CD4-positive, alpha-beta T cell treated with Interferon gamma for 1 hour (primary cell): Measurements from ENCODE around the gene PGAP6.
"Not testable (repeated sequence)": the region's sequence is repeated elsewhere in the genome, so short reads cannot be mapped to it uniquely, and the experiment has no call there.

Experiments used
- DNase-seq: peaks from one replicate; pipeline ENCODE4 v3.0.0-alpha.2; 2020

PGAP6 gene

GRCh38 chr16:381789-382717, at the start of gene PGAP6:
Gene PGAP6 (minus strand): TSS chr16:381978. CDS start chr16:381821, 157 bp downstream.
- DNase-seq = peak; percentile 59

- DNase-seq = no peak
Measured at GRCh38 chr16:430904-431303, 49.1 kb upstream of the PGAP6 start.

DNA sequence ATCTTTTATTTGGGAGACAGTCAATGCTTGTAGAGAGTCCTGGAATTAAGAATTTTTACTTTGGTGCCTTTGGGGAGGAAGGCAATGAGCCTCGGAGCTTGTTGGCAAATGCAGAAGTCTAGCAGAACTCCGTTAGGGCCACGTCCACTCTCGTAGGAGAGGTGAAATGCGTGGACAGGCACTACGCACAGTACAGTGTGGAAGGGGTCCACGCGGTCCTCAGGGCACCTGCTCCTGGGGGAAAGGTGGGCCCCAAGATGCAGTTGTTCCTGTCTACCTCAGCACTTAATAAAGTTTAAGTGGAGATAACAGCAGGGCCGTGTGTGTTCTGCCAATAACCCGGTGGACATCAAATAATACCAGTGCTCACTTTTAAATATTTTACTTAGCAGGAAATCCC, 45.5 kb upstream of the PGAP6 start:
- DNase-seq = no peak

DNA sequence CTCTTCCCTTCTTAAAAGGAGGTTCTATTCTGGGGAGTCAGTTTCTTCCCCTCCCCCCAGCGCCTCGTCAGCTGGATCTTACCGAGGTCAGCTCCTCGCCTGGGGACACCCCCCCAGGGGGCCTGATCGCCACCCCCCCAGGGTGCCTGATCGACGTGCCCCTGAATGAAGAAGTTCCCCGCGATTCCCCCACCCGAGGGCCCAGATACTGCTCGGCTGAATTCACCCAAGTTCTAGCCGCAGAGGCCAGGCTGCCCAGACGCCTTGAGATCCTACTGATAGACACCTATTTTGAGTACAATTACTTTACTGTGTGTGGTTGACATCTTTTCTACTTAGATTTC, 45.1 kb upstream of the PGAP6 start:
- DNase-seq = no peak

- DNase-seq = no peak
Measured at GRCh38 chr16:426115-426905, 44.5 kb upstream of the PGAP6 start.

GRCh38 chr16:425740-426114, 43.9 kb upstream of the PGAP6 start:
- DNase-seq = no peak

GRCh38 chr16:425082-425718, 43.4 kb upstream of the PGAP6 start, which contains the start of gene RAB11FIP3:
Gene RAB11FIP3 (plus strand): TSS chr16:425649. CDS start chr16:426007, 358 bp downstream.
- DNase-seq = peak; percentile 83

DNA sequence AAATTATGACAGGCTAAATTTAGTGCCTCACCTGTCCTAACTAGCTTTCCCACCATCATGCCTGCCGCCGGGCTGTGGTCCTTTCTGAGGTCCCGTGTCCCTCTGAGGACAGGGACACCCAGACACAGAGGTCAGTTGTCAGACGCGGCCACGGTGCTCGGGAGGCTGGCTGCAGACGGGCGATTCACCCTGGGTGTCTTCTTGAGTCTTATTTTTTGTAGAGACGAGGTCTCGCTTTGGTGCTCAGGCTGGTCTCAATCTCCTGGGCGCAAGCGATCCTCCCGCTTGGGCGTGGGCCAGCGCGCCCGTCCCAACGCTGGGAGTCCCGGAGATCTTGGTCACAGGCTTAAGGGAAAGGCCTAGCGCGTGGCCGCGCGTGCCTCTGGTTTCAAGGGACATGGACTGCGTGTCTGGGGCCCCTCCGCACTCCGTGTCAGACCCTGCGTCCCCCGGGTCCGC, 42.9 kb upstream of the PGAP6 start:
- no peak for DNase-seq

- DNase-seq = no peak
Measured at GRCh38 chr16:424033-424622, 42.4 kb upstream of the PGAP6 start.

GRCh38 chr16:422179-422578, 40.4 kb upstream of the PGAP6 start:
- not testable (repeated sequence) for DNase-seq

DNA sequence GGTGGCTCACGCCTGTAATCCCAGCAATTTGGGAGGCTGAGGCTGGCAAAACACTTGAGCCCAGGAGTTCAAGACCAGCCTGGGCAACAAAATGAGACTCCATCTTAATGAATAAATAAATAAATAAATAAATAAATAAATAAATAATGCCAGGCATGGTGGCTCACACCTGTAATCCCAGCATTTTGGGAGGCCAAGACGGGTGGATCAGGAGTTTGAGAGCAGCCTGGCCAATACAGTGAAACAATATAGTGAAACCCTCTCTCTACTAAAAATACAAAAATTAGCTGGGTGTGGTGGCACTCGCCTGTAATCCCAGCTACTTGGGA, 33.4 kb upstream of the PGAP6 start:
- DNase-seq = not testable (repeated sequence)

DNA sequence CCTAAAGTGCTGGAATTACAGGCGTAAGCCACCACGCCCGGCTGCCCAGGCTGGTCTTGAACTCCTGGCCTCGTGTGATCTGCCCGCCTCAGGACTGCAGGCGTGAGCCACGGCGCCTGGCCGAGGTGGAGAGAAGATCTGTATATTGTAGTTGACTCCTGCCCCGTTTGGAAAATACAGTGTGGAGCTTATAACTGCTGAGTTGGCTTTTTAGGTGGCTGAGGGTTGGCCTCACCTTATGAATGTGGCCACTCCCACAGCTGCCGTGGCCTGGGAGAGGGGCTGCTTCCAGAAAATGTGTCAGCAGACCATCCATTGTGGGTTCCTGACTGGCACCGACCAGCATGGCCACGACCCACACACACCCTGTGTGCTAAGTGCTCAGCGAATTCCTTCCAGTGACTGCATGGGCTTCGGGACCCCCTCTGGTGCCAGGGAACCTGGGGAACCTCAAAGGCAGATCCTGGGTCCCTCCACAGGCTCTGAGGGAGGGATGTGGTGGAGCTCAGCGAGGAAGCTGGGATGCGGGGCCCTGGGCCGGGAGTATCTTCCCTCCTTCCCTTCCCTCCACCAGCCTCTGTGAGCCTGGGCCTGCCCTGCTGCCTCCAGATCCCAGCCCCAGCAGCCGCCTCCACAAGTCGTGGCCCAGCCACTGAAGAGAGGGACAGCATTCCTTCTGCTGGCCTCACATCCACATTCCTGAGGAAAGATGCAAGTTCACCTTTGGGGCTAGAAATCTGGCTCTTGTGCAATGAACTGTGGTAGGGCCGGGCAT, 32.8 kb upstream of the PGAP6 start:
- no peak for DNase-seq

GRCh38 chr16:411576-412265, 29.9 kb upstream of the PGAP6 start:
- no peak for DNase-seq

DNA sequence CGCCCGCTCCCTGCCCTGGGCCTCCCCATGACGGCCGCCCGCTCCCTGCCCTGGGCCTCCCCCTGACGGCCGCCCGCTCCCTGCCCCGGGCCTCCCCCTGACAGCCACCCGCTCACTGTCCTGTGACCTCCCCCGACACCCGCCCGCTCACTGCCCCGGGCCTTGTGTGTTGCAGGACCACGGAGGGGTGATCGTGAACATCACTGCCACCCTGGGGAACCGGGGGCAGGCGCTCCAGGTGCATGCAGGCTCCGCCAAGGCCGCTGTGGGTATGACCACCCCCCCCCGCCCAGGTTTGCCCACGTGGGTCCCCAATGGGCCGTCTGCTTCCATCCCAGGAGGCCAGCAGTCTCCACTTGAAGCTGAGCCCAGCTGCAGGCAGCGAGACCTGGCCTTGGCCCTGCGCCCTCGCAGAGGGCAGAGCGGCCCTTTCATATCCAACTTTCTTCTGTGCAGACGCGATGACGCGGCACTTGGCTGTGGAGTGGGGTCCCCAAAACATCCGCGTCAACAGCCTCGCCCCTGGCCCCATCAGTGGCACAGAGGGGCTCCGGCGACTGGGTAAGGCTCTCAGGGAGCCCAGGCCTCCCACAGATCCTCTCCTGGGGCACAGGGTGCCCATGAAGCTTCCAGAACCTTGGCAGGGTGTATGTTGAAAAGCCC, 28.9 kb upstream of the PGAP6 start:
- no peak for DNase-seq

- DNase-seq = no peak
Measured at GRCh38 chr16:407253-407652, 25.5 kb upstream of the PGAP6 start.

GRCh38 chr16:405548-406506, 24.0 kb upstream of the PGAP6 start:
- DNase-seq = no peak

DNA sequence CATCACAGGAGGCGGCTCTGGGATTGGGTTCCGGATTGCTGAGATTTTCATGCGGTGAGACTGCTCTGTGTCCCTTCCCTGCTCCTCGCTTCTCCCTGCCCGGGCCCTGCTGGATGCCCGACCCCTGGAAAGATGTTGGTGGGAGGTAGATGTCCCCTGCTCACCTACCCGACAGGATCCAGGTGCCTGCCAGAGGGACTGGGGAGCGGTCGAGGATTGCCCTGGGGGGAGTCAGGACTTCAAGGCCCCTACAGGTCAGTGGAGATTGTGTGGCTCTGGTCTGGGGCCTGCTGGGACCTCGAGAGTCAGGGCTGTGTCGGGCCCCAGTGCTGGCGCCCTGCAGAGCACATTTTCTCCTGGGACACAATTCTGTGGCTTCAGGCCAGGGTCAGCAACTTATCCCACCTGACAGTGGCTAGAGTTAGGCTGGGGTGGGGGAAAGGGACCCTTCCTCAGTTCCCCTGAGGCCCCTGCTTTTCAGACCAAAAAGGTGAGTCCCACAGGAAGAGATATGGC, 23.3 kb upstream of the PGAP6 start:
- no peak for DNase-seq

GRCh38 chr16:401468-402348, 19.9 kb upstream of the PGAP6 start, which contains the start of gene DECR2:
Gene DECR2 (plus strand): TSS chr16:401885. CDS start chr16:401964, 79 bp downstream.
- peak; percentile 94 for DNase-seq
